ENCODE measurements around the gene PDE1A.

Gene PDE1A

DNA sequence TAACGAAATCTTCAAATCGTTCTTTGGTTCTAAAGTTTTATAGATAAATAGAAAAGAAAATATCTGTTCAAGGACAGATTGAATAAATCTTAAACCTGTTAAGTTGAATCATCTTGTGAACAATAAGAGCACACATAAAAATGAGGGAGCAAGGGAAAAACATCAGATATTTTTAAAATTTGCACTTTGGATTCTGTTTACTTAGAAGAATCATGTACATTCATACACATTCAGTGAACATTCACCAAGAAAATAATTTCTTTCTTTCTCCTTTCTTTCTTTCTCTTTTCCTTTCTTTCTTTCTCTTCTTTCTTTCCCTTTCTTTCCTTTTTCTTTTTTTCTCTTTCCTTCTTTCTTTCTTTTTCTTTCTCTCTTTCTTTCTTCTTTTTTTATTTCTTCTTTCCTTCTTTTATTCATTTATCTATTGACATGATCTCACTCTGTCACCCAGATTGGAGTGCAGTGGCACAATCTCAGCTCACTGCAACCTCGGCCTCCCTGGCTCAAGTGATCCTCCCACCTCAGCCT, 164.9 kb downstream of the PDE1A start:
- no peak for DNase-seq

DNA sequence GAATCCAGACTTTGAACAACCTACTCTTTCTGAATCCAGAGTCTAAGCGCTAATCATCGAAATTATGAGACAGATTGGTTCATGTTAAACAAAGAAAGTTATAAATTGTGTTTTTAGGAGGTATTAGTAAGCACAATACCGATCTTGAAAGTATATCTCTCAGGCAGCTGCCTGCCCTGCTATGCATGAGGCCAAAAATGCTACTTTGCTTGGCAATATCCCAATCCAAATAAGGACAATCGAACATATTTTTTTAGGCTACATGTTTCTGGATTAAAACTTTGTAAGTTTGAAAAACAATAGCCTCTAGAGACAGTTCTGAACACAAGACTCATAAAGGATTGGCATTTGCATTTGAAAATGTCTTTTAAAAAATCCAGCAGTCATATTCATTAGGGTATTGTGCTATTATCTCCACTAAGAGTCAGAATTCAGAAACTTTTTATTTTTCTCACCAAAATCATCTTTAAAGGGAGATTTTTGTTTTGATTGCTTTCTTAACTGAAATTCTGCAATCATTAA, 167.1 kb downstream of the PDE1A start:
- DNase-seq: no peak

DNA sequence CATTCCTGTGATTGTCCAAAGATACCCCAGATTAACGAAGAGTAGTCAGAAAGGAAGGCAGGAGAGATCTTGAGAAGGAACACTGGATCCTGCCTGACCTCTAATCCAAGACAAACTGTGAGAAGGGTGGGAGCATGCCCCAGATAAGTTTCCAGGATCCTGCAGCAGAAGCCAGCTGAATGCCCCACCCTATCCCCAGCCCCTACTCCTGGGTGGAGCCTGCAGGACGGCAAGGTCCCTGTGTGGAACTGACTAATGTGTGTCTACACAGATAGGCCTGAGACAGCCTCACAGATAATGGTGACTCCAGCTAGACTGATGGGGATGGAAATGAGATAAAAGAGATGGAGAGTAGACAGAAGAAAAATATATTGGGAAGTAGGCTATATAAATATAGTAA, 174.3 kb downstream of the PDE1A start:
- DNase-seq: no peak

DNA sequence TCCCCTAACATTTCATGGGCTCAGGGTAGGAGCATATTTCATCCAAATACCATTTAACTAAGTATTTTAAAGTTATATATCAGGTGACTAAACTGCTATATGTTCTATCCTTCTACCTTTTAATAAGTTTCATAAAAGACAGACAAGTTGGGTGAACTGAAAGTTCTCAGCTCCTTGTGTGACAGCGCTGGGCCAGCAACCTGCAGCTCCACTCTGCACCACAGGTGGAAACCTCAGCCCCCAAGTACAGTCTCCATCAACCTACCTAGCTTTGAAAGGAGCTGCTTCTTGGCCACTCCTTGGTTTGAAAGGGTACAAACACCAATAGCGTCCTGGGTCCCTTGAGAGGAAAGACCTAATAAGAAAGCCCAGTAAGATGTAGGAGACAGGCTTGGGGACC, 177.9 kb downstream of the PDE1A start:
- DNase-seq: no peak

DNA sequence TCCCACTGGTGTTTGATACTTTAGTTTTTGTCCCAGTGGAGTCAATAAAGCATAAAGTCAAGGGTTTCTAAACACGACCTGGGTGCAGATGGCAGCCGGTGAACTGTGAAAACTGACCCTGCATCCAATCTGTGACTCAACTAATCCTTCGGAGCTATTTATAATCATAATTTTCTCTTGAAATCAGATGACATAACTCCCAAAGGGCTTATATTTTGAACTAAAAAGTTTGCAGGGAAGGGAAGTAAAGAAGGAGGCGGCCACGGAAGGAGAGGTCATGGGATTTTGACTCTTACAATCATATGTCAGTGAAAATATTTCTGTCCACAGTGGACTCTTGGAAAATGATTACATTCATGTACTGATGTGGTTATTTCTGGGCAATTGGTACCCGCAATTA, 178.5 kb downstream of the PDE1A start:
- DNase-seq: no peak

DNA sequence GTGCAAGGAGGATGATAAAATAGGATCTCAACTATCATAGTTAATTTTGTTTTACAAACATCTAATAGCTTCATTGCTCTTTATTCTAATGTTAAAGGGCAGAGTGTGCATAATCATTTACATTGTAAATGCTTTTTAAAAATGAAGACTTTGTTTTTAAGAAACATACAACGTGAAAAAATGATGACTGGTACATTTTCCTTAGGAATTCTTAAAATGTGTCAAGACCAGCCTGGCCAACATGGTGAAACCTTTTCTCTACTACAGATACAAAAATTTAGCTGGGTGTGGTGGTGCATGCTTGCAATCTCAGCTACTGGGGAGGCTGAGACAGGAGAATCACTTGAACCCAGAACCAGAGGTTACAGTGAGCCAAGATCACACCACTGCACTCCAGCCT, 179.0 kb downstream of the PDE1A start:
- DNase-seq: no peak

DNA sequence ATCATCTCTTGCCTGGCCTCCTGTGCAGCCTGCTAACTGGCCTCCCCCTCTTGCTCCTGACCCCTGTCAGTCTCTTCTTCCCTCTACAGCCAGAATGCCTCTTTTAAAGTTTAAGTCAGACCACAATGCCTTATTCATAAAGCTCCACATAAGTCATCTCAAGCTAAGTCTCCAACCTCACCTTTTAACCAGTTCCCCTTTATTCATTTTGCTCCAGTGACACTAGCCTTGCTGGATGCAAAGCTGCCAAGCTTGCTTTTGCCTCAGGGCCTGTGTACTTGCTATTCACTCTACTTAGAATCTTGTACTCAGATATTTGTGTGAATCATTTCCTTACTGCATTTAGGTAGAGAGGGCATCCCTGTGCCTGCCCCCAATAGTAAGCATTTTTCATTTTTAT, 180.9 kb downstream of the PDE1A start:
- DNase-seq: no peak

DNA sequence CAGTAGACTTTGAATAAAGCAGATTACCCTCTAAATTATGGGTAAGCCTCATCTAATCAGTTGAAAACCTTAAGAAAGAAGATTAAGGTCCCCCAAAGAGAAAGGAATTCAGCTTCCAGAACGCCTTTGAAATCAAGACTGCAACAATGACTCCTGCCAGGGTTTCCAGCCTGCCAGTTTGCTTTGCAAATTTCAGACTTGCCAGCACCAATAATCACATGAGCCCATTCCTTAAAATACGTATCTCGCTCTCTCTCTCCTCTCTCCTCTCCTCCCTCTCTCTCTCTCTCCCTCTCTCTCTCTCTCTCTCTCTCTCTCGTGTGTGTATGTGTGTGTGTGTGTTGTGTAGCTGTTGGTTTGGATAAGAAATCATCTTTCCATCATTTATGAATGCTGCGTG, 184.2 kb downstream of the PDE1A start:
- no peak for DNase-seq

DNA sequence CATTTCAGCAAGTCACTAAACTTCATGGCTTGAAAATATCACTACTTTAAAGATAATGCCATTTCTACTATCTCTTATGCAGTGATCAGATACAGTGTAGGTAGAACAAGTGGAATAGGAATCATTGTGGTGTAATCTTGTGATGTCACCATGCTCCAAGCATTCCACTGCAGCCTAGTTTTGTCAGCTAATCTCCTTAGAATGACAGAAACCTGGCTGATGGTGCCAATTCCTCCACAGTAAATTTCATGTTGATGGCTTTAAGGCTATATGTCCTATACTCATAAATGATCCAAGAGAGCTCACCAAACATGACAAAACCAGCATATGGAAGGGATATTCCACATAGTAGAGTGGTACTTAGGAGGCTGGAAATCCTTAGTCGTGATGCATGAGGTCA, 184.9 kb downstream of the PDE1A start:
- DNase-seq: no peak

DNA sequence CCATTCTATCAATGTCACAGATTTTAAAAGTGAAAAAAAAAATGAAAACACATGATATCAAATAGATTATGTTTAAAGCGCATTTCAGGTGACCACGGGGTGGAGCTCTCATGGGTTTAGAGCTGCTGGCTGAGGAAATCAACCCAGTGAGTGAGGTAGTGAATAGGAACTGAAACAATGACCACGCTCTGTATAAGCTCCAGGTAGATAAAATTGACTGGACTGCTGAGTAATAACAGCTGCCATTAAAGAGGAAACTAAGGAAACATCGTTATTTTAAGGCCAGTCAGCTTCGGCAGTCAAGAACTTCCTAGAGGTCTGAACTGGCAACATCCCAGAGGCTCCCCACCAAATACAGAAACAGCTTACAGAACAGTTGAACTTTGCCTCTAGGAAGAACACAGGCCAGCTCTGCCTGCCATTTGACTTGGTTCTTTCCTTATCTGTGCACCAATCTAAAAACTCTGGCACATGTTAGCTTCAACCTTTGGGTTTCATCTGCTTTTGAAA, 185.9 kb downstream of the PDE1A start:
- peak; percentile 11 to 30 for DNase-seq

DNA sequence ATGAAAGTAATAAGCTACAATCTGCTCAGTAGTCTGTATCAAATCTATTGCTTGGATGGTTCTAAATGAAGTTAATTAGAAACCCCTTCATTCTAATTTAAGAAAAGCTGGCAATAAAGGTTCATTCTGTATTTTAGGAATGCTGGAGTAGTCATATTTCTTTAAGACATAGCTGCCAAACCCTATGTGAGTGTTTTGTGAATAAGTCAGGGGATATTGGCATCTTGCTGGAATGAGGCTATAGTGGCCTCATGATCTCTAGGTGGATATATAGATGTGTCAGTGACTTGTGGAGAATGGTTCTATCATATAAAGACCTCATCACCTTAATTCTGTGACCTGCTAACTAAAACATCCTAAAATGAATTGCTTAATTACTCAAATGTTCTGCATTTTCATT, 196.3 kb downstream of the PDE1A start:
- no peak for DNase-seq

DNA sequence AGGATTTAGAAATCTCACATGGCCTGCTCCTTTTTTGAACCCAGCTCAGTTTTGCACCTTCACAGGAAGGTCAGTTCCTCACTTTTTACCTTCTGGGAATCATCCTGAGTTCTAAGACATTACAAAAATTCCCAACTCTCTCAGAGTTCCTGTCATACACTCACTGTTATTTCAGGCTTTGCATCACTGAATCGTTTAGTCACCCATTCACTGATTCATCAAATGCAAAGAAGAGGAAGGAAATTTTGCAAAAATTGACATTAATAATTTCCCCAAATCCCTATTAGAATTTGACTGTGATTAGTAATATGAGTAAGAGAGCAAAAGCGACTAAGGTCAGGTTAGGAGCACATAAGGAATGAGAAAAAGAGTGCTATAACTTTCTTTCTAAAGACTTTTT, 197.5 kb downstream of the PDE1A start:
- no peak for DNase-seq

DNA sequence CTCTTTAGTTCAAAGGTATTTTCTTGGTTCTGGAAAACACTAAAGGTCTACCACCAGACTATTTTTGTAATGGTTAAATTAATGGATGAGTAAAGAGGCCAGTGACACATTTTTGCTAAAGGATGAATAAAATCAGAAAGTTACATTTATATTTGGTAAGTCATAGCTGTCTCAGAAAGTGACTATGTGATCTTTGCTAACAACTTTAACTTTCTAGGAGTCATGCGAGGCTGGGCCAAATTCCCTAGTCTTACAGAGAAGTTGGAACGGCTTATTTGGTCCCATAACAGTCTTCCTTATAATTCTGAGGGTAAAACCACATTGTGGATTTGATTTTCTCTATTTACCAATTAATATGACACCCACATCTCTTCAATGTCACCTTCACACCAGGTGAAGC, 198.1 kb downstream of the PDE1A start:
- no peak for DNase-seq

DNA sequence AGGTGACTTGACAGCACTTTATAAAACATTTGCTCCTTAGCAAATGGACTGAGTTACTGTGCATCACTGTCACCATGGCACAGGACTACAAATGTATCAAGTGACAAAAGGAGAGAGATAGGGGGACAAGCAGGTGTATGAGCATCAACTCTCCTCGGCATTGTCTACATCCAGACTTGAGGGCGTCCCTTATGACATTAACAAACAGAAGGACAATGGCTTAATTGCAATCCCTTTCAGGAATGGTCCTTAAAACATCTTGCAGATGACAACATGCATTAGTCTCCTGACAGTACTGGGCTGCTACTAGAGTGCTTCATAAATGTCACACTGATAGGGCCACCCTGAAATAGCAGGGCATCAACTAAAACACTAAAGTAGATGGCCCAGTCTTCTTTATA, 198.8 kb downstream of the PDE1A start:
- no peak for DNase-seq

DNA sequence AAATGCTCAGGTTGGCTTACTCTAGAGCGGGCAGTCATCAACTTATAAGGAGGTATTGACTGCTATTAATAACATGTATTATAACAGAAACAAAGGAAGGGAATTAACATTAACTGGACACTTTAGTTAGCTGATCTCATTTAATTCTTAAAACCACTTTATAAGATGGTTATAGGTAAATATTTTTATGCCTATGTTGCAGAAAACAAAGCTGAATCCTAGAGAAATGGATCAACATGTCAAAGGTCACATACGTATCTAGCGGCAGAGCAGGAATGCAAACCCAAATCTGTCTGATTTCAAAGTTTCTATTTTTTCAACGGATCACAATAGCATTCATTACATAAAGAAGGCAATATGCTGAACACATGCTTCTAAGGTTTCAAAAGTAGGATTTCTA, 200.0 kb downstream of the PDE1A start:
- no peak for DNase-seq

DNA sequence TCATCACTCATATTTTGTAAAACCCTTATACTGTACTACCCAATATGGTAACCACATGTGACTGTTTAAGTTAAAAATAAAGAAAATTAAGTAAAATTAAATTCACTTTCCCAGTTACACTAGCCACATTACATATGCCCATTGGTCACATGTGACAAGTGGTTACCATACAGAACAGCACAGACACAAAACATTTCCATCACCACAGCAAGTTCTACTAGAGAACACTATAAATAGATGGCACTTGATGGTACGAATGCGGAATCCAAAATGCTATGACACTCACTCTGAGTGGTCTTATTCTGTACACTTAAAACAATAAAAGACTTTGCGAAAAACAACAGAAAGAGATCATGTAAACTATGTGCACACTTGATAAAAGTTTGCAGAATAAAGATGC, 202.2 kb downstream of the PDE1A start:
- DNase-seq: no peak

DNA sequence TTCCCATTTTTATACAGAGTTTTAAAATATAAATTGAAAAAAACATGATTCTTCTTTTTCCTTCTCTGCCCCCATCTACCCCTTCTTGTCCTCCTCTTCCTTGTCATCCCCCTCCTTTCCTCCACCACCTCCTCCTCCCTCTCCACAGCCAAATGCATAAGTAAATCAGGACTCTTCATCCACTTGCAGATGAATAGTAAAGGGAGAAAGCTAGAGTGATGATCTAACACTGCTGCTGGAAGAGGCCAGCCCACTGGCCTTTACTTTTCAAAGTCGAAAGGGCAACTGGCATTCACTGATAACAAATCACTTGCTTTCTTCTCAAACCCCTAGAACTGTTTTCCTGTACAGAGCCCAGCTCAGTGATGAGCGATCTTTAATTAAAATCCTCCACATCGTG, 205.8 kb downstream of the PDE1A start:
- no peak for DNase-seq

DNA sequence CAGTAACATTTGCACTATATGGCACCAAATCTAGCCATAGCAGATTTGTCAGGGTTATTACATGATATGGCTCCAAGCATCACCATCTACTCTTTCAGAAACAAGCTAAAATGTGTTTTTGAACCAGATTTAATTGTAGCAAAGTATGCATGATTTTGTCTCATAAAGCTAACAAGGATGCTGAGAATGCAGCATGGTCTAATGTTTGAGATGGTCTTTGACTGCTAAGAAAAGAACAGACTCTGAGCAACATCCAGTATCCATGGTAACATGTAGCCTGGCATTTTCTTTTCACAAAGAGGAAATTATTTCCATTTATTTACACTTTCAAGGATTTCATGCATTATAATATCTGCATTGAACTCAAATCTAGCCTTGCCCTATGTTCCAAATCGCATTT, 206.5 kb downstream of the PDE1A start:
- DNase-seq: no peak

DNA sequence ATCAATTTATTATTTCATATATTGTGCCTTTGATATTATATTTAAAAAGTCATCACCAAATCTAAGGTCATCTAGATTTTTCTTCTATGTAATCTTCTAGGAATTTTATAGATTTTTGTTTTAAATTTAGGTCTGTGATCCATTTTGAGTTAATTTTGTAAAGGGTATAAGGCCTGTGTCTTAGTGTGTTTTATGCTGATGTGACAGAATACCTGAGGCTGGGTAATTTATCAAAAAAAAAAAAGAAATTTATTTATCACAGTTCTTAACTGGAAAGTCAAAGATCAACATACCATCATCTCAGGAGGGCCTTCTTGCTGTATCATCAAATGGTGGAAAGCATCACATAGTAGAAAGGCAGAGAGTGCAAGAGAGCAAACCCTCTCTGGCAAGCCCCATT, 216.2 kb downstream of the PDE1A start:
- DNase-seq: no peak

DNA sequence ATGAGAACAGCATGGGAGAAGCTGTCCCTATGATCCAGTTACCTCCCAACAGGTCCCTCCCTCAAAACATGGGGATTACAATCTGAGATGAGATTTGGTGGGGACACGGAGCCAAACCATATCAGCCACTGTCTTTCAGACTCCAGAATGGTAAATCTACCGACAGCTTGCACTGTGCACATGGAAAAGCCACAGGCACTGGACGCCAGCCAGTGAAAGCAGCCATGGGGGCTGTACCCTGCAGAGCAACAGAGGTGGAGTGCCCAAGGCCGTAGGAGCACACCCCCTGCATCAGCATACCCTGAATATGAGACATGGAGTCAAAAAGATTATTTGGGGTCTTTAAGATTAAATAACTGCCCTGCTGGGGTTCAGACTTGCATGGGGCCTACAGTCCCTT, 218.4 kb downstream of the PDE1A start:
- DNase-seq: no peak

DNA sequence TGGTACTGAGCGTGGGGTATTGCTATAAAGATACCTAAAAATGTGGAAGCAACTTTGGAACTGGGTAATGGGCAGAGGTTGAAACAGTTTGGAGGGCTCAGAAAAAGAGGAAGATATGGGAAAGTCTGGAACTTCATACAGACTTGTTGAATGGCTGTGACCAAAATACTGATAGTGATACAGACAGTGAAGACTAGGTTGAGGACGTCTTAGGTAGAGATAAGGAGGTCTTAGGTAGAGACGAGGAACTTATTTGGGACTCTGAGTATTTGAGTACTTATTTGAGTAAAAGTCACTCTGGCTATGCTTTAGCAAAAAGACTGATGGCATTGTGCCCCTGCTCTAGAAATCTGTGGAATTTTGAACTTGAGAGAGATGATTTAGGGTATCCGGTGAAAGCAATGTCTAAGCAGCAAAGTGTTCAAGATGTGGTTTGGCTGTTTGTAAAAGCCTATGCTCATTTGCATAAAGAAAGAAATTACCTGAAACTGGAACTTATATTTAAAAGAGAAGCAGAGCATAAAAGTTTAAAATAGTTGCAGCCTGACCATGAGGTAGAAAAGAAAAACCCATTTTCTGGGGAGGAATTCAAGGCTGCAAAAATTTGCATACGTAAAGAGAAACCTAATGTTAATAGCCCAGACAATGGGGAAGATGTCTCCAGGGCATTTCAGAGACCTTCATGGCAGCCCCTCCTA, 219.6 kb downstream of the PDE1A start:
- no peak for DNase-seq

DNA sequence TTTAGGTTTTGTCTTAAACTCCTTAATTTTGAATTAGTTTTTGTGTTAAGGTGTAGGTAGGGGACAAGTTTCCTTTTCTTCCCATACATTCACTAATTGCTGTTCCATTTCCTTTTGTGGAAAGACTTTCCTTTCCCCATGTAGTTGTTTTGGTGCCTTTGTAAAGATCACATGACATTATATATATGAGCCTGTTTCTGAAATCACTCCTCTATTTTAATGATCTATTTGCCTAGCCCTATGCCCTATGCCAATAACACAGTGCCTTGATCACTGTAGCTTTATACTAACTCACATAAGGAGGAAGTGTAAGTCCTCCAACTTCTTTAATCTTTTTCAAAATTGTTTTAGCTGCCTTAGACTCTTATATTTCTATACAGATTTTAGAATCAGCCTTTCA, 229.3 kb downstream of the PDE1A start:
- no peak for DNase-seq

DNA sequence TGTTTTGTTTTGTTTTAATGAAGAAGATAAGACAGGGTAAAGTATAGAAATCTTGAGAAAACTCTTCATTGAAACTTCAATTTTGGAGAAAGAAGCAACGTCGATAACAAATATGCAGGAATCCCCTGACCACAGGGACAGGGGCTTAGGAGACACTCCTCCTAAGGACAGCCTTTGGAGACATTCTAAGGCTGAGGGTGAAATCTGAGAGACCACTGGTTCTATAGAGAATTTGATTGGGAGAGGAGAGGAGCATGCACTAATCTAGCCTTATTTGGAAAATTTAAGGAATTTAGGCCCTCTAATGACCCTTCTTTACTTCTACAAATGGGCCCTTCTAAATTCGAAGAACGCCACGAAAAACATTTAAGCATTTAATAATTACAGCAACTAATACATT, 233.5 kb downstream of the PDE1A start:
- DNase-seq: no peak

DNA sequence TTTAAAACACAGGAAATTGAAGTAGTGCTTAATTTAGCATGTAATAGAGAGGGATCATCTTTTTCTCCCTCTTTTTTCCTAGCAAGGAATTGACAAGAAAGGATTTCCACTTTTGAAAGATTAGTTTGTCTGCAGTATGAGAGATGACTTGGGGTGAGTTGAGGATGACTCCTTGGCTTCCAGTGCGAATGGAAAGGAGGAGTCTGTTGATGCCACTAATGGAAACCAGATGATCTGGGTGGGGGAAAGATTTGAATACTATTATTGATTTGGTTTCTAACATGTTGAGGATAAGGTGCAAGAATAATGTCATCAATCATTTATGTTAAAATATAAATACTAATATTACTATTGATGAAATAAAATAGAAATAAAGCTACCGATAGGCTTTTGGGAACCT, 235.8 kb downstream of the PDE1A start:
- no peak for DNase-seq

DNA sequence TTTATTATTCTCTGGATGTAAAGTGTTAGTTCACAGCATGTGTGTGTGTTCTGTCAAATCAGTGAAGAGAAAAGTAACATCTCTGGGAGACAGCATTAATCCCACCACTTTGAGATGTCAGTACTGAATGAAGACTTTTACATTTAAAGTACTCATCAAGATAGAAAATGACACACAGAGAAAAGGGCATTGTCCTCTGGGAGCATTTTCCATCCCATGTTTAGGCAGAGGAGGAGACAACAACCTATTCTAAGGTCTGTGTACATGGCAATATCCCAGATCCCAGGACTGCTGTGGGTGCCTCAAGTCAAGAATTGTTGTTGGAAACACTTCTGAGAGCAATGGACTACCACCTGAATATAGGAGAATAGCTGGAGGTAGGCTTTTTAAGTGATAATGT, 239.7 kb downstream of the PDE1A start:
- DNase-seq: no peak
